ENCODE results near the gene FCRL6. TPM values are rescaled to one million over a fixed set of nuclear protein-coding genes. Genes with fewer than 3 reads are reported as not detected.
A peak's percentile ranks its signal among the peaks of the same experiment; 100 is the strongest.

Gene FCRL6
- total RNA-seq, 3 donors from 2014 or later (not counting 1 experiment from before 2014, with no cell fraction given) = 138 to 309 (median 298) TPM

- peaks cover 7% of the 10 kb centered on the region for H3K4me1 ChIP-seq (ENCODE audit: control insufficient read depth, insufficient read depth, low read length)
- H3K4me3 Mint-ChIP-seq = no peak overlapping the region
- WGBS (ENCODE audit: insufficient coverage) = 60% methylated on average over 2 of the region's 2 CpGs
- H3K9me3 ChIP-seq (ENCODE audit: control insufficient read depth, insufficient read depth, low read length) = no peaks in the 10 kb centered on the region
- H3K36me3 ChIP-seq (ENCODE audit: control insufficient read depth, insufficient read depth, low read length) = no peaks in the 10 kb centered on the region
- no peak overlapping the region for H3K27ac ChIP-seq (ENCODE audit: low read length)
- H3K27me3 Mint-ChIP-seq (ENCODE audit: low read depth in 2 of 2) = peaks cover 0 to 8% of the 10 kb centered on the region in 2 donors
- intact Hi-C loops (cut with micrococcal nuclease) = loop anchor here (5.0 kb wide), 1 partner anchor 47 kb away; the partner anchor contains the start of gene FCRL6
- H3K27me3 ChIP-seq (ENCODE audit: control insufficient read depth, insufficient read depth, low read length) = no peaks in the 10 kb centered on the region
- H3K4me3 ChIP-seq (ENCODE audit: low read length) = no peak overlapping the region
- no peak for TF ChIP-seq CTCF (IDR thresholded peaks at IDR 0.05)
- H3K36me3 Mint-ChIP-seq = no peaks in the 10 kb centered on the region
- H3K4me1 Mint-ChIP-seq = peaks cover 21 to 22% of the 10 kb centered on the region in 2 donors
- ATAC-seq (no peak), DNase-seq (no peak)
- no peak overlapping the region for H3K27ac Mint-ChIP-seq
- H3K9me3 Mint-ChIP-seq = no peaks in the 10 kb centered on the region
These were observed 47.6 kb downstream of the FCRL6 start for GRCh38 chr1:159849626-159850366.

DNA sequence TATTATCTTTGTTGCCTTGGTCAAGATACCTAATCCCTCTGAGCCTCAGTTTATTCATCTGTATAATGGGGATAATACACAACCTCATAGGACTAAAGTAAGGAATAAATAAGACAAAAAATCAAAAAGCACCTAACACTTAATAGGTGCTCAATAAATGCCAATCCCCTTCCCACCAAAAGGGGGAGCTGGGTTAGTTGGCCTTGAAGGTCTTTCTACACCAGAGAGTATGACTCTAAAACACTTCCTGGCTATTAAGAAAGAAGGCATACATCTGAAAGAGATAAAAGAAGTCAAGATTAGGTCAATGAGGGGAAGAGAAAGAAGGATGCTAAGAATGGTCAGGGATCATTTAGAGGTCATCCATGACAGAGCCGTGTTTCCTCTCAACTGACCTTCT, 49.2 kb downstream of the FCRL6 start:
- Mint-ChIP-seq H3K4me3 (no peak overlapping the region), H3K36me3 (no peaks in the 10 kb centered on the region)
- intact Hi-C loops (cut with micrococcal nuclease) = loop anchor here (5.0 kb wide), 1 partner anchor 49 kb away; the partner anchor contains the start of gene FCRL6

GRCh38 chr1:159853417-159854115, 51.4 kb downstream of the FCRL6 start:
- H3K4me3 ChIP-seq (ENCODE audit: low read length) = no peak overlapping the region

More for the DNA sequence above, 49.2 kb downstream of the FCRL6 start:
- Histone ChIP-seq H3K27ac (ENCODE audit: low read length) (no peak overlapping the region), H3K4me3 (ENCODE audit: low read length) (no peak overlapping the region), H3K9me3 (ENCODE audit: control insufficient read depth, insufficient read depth, low read length) (no peaks in the 10 kb centered on the region), H3K27me3 (ENCODE audit: control insufficient read depth, insufficient read depth, low read length) (no peaks in the 10 kb centered on the region), H3K36me3 (ENCODE audit: control insufficient read depth, insufficient read depth, low read length) (no peaks in the 10 kb centered on the region), H3K4me1 (ENCODE audit: control insufficient read depth, insufficient read depth, low read length) (peaks cover 14% of the 10 kb centered on the region)
- H3K27ac Mint-ChIP-seq = no peak overlapping the region
- peak in 1 of 2 donors; percentile 32 for DNase-seq
- TF ChIP-seq CTCF (IDR thresholded peaks at IDR 0.05) = no peak
- H3K9me3 Mint-ChIP-seq = no peaks in the 10 kb centered on the region
- ATAC-seq = no peak
- 100% methylated on average over 1 of the region's 1 CpG for WGBS (ENCODE audit: insufficient coverage)
- H3K27me3 Mint-ChIP-seq (ENCODE audit: low read depth in 2 of 2) = peaks cover 0 to 7% of the 10 kb centered on the region in 2 donors
- peaks cover 27 to 28% of the 10 kb centered on the region in 2 donors for H3K4me1 Mint-ChIP-seq

More at GRCh38 chr1:159853417-159854115, 51.4 kb downstream of the FCRL6 start:
- Mint-ChIP-seq H3K4me1 (peaks cover 19 to 28% of the 10 kb centered on the region in 2 donors), H3K9me3 (no peaks in the 10 kb centered on the region), H3K27ac (peak overlapping the region; percentile 79 to 85), H3K36me3 (no peaks in the 10 kb centered on the region), H3K27me3 (ENCODE audit: low read depth in 2 of 2) (peaks cover 0 to 3% of the 10 kb centered on the region in 2 donors), H3K4me3 (peak overlapping the region; percentile 86)
- Histone ChIP-seq H3K4me1 (ENCODE audit: control insufficient read depth, insufficient read depth, low read length) (peaks cover 14% of the 10 kb centered on the region), H3K27ac (ENCODE audit: low read length) (peak overlapping the region; percentile 81), H3K36me3 (ENCODE audit: control insufficient read depth, insufficient read depth, low read length) (no peaks in the 10 kb centered on the region), H3K27me3 (ENCODE audit: control insufficient read depth, insufficient read depth, low read length) (no peaks in the 10 kb centered on the region), H3K9me3 (ENCODE audit: control insufficient read depth, insufficient read depth, low read length) (no peaks in the 10 kb centered on the region)
- intact Hi-C loops (cut with micrococcal nuclease) = loop anchor here (5.0 kb wide), 1 partner anchor 51 kb away; the partner anchor contains the start of gene FCRL6
- DNase-seq (peak in 1 of 2 donors; percentile 37), ATAC-seq (no peak)
- TF ChIP-seq CTCF (IDR thresholded peaks at IDR 0.05) = no peak
- WGBS (ENCODE audit: insufficient coverage) = 58% methylated on average over 4 of the region's 6 CpGs

Data from natural killer cell (primary cell).